HEK293 (cell line): ENCODE results near the gene CD44.

Source experiments
- KLF1 ChIP-seq: fragments of 450-650 bp; formaldehyde crosslinking; IDR thresholded peaks from 2 replicates; pipeline ENCODE4 v1.5.1; 2016; ENCODE audit warnings: missing biosample characterization, missing genetic modification characterization
- SCRT1 ChIP-seq: fragments of 450-650 bp; formaldehyde crosslinking; IDR thresholded peaks from 2 replicates; pipeline ENCODE4 v1.5.1; 2016; ENCODE audit warnings: missing biosample characterization, missing genetic modification characterization, borderline replicate concordance
- WT1 ChIP-seq: fragments of 450-650 bp; formaldehyde crosslinking; IDR thresholded peaks from 2 replicates; pipeline ENCODE4 v1.5.1; 2016; ENCODE audit warnings: missing biosample characterization, missing genetic modification characterization
- ZBTB17 ChIP-seq: fragments of 450-650 bp; formaldehyde crosslinking; IDR thresholded peaks from 2 replicates; pipeline ENCODE4 v1.5.1; 2016; ENCODE audit warnings: missing biosample characterization, missing genetic modification characterization
- ZNF174 ChIP-seq: fragments of 450-650 bp; formaldehyde crosslinking; IDR thresholded peaks from 2 replicates; pipeline ENCODE4 v1.5.0; 2017; ENCODE audit warnings: missing biosample characterization, mild to moderate bottlenecking, missing genetic modification characterization
- ZNF248 ChIP-seq: fragments of 450-650 bp; formaldehyde crosslinking; IDR thresholded peaks from 2 replicates; pipeline ENCODE4 v1.5.1; 2017; ENCODE audit warnings: missing biosample characterization, missing genetic modification characterization
- ZNF391 ChIP-seq: fragments of 450-650 bp; formaldehyde crosslinking; IDR thresholded peaks from 2 replicates; pipeline ENCODE4 v1.5.1; 2016; ENCODE audit warnings: low read depth, missing biosample characterization, missing genetic modification characterization, borderline replicate concordance
- ZNF76 ChIP-seq: fragments of 450-650 bp; formaldehyde crosslinking; IDR thresholded peaks from 2 replicates; pipeline ENCODE4; 2016; ENCODE audit warnings: low read depth, missing biosample characterization, missing genetic modification characterization, borderline replicate concordance
- TF ChIP-seq, protein P1 (sequence below): fragments of 450-650 bp; formaldehyde crosslinking; IDR thresholded peaks from 2 replicates; pipeline ENCODE4 v1.5.1; 2016; ENCODE audit warnings: missing biosample characterization, missing genetic modification characterization
- TF ChIP-seq, protein P2 (sequence below): fragments of 450-650 bp; formaldehyde crosslinking; IDR thresholded peaks from 2 replicates; pipeline ENCODE4 v1.5.1; 2016; ENCODE audit warnings: missing biosample characterization, missing genetic modification characterization
- TF ChIP-seq, protein P3 (sequence below): sonication (generic); formaldehyde crosslinking; IDR thresholded peaks from 2 replicates; pipeline ENCODE4 v1.8.1; 2022; ENCODE audit warnings: mild to moderate bottlenecking, moderate library complexity, missing genetic modification reagents

DNA sequence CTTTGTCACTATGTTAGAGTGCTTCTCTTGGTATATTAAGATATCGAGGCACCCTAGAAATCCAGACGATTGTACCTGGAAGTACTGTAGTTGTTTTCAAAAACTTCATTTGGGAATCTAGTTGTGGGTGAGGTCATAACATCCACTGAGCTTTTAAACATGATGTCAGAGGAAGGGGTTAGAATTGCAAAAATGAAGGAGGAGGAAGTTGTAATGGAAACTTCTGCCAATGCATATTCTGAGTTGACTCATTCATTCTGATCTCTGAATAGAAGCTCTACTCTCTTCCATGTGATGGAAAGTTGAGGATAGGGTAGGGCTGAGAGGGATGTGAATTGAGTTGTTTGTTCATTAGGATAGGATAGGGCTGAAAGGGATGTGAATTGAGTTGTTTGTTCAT lies 7.7 kb downstream of the CD44 start:
- TF ChIP-seq, protein P1, sequence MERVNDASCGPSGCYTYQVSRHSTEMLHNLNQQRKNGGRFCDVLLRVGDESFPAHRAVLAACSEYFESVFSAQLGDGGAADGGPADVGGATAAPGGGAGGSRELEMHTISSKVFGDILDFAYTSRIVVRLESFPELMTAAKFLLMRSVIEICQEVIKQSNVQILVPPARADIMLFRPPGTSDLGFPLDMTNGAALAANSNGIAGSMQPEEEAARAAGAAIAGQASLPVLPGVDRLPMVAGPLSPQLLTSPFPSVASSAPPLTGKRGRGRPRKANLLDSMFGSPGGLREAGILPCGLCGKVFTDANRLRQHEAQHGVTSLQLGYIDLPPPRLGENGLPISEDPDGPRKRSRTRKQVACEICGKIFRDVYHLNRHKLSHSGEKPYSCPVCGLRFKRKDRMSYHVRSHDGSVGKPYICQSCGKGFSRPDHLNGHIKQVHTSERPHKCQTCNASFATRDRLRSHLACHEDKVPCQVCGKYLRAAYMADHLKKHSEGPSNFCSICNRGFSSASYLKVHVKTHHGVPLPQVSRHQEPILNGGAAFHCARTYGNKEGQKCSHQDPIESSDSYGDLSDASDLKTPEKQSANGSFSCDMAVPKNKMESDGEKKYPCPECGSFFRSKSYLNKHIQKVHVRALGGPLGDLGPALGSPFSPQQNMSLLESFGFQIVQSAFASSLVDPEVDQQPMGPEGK, result no peak
- TF ChIP-seq, protein P2, sequence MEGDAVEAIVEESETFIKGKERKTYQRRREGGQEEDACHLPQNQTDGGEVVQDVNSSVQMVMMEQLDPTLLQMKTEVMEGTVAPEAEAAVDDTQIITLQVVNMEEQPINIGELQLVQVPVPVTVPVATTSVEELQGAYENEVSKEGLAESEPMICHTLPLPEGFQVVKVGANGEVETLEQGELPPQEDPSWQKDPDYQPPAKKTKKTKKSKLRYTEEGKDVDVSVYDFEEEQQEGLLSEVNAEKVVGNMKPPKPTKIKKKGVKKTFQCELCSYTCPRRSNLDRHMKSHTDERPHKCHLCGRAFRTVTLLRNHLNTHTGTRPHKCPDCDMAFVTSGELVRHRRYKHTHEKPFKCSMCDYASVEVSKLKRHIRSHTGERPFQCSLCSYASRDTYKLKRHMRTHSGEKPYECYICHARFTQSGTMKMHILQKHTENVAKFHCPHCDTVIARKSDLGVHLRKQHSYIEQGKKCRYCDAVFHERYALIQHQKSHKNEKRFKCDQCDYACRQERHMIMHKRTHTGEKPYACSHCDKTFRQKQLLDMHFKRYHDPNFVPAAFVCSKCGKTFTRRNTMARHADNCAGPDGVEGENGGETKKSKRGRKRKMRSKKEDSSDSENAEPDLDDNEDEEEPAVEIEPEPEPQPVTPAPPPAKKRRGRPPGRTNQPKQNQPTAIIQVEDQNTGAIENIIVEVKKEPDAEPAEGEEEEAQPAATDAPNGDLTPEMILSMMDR, result no peak
- TF ChIP-seq WT1 (tag by site-specific recombination) (no peak), SCRT1 (no peak), ZNF391 (no peak), ZNF248 (tag by site-specific recombination) (no peak), ZNF174 (no peak), ZBTB17 (tag by site-specific recombination) (no peak), KLF1 (tag by site-specific recombination) (no peak), ZNF76 (no peak)
- TF ChIP-seq, protein P3, sequence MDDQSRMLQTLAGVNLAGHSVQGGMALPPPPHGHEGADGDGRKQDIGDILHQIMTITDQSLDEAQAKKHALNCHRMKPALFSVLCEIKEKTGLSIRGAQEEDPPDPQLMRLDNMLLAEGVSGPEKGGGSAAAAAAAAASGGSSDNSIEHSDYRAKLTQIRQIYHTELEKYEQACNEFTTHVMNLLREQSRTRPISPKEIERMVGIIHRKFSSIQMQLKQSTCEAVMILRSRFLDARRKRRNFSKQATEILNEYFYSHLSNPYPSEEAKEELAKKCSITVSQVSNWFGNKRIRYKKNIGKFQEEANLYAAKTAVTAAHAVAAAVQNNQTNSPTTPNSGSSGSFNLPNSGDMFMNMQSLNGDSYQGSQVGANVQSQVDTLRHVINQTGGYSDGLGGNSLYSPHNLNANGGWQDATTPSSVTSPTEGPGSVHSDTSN (CRISPR knock-in tag), result no peak
